Myometrial cell (primary cell): ENCODE measurements around the gene OR2AP1. TPM values are rescaled to one million over a fixed set of nuclear protein-coding genes. Genes with fewer than 3 reads are reported as not detected.

Experiments used
- total RNA-seq: library from RNA; depleted of rRNA; stranded (reverse); fragments of >200 nt; gene quantifications from 2 replicates; pipeline ENCODE4 v1.2.3, GENCODE V29; 2015

The OR2AP1 gene
- total RNA-seq, result not detected in 2 replicates

DNA sequence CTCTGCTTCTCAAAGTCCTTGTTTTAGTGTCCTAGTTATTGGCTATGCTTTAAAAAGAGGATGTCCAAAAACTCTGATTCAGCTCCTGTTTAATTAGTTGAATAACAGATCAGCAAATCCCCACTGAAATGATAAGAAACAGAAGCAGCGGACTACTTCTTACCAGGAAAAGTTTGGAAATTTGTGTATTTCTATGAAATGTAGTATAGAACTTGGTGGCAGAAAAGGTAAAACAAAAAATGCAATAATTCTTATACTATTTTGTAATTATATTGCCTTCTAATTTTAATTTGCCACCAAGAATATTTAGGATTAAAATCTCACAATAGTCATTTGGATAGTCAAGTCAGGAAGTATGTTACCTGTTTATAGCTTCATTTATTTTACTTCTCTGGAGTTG lies at the start of gene OR2AP1:
Gene OR2AP1 (plus strand): TSS at position 301 of the 400 bp plus-strand sequence. CDS start 1,947 bp downstream, outside the sequence.

DNA sequence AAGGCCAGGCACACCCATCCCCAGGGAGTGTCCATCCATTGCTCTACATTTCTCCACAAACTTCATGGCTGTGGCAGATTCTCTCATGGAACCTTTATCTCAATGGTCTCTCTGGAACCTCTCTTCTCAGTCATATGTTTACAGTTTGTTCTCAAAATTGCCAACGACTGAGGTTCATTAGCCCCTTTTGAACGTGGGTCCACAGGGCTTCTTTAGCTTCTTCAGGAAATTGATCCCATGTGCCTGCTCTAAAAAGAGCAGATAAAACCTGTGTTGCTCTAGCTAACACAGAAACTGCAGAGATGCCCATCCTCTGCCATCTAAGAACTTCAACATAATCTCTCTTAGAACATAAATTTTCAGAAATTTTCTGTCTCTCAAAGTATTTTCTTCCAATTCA lies 23.0 kb upstream of the OR2AP1 start, which contains the start of gene OR6C4:
Gene OR6C4 (plus strand): TSS at position 301 of the 400 bp plus-strand sequence. CDS start 1,625 bp downstream, outside the sequence.

Other genes starting within 250 kb of the OR2AP1 start
- gene OR6C3, start 241.7 kb upstream of the OR2AP1 start, total RNA-seq, result not detected in 2 replicates
- not detected in 2 replicates for gene OR6C75, start 209.5 kb upstream of the OR2AP1 start, total RNA-seq
- gene OR6C65, start 171.9 kb upstream of the OR2AP1 start, total RNA-seq, result not detected in 2 replicates
- not detected in 2 replicates for gene OR6C76, start 146.2 kb upstream of the OR2AP1 start, total RNA-seq
- gene OR6C2, start 128.4 kb upstream of the OR2AP1 start, total RNA-seq, result not detected in 2 replicates
- not detected in 2 replicates for gene OR6C70, start 102.3 kb upstream of the OR2AP1 start, total RNA-seq
- gene OR6C68, start 80.1 kb upstream of the OR2AP1 start, total RNA-seq, result not detected in 2 replicates
- gene OR6C4, start 22.9 kb upstream of the OR2AP1 start, total RNA-seq, result not detected in 2 replicates
- gene OR10P1, start 64.4 kb downstream of the OR2AP1 start, total RNA-seq, result not detected in 2 replicates
- gene ITGA7, start 135.4 kb downstream of the OR2AP1 start, total RNA-seq, result 1.2 and 1.8 TPM in 2 replicates
- 153 and 189 TPM in 2 replicates for gene BLOC1S1, start 143.6 kb downstream of the OR2AP1 start, total RNA-seq
- 6.3 and 9.7 TPM in 2 replicates for gene RDH5, start 147.9 kb downstream of the OR2AP1 start, total RNA-seq
- gene CD63, start 156.5 kb downstream of the OR2AP1 start, total RNA-seq, result 1,567 and 1,598 TPM in 2 replicates
- 13.3 and 15.9 TPM in 2 replicates for gene GDF11, start 170.7 kb downstream of the OR2AP1 start, total RNA-seq
- 92.3 and 122 TPM in 2 replicates for gene SARNP, start 245.3 kb downstream of the OR2AP1 start, total RNA-seq
- gene ORMDL2, start 245.6 kb downstream of the OR2AP1 start, total RNA-seq, result 36.2 and 41.5 TPM in 2 replicates